Ramos (cell line): Measurements from ENCODE around the gene CPN1.

Experiments used
- in situ Hi-C: fragments of 300-500 bp; cut with MboI; formaldehyde crosslinking; loops from one replicate; pipeline ENCODE4 v1.14.3; 2022; ENCODE audit warnings: low sequenced_read_pairs; ENCODE audit not compliant: unreplicated experiment

CPN1 gene

DNA sequence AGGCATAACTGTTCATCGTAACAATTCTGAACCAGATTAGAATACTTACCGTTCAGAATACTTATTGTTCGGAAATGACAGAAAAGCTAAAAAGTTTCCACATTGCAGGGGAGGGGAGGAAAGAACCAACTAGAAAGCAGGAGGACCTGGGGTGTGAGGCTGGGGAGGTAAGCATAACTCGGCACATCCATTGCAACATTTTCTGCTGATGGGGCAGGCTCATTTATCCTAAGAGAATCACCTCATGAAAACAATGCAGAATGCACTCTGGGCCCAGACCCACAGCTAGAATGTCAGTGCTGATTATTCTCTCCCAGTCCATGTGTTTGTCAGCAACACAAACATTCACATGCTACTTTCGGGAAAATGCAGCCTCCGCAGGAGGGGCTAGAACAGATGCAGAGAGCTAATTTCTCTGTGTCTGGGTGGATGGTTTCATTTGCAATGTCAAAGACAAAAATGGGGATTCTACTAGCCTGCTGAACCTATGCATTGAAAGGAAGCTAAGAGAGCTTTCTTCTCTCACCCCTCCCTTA is 81.5 kb downstream of the CPN1 start:
- in situ Hi-C loops: no loop called here

DNA sequence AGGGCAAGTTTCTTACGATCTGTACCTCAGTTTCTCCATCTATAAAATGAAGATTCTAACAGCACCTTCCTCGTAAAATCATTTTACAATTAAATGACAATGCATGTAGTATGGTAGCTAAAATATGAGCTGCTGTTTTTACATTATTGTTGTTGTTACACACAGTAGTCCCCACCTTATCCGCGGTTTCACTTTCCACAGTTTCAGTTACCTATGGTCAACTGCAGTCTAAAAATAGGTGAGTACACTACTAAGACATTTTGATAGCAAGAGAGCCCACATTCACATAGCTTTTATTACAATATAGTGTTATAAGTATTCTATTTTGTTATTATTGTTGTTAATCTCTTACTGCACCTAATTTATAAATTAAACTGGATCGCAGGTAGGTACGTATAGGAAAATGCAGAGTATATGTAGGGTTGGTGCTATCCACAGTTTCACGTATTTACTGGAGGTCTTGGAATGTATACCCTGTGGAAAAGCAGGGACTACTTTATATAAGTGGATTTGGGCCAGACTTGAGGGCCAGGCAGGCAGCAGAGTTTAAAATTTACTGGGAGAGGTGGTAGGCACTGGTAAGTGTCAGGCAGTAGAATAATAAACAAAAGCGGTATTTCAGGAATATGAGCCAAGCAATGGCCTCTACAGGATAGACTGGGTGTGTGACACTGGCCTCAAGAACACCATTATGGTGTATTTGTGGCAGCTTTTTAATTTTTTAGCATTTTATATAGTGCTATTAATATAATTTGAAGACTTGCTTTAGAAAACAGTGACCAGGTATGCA is 82.2 kb downstream of the CPN1 start:
- in situ Hi-C loops: no loop called here

DNA sequence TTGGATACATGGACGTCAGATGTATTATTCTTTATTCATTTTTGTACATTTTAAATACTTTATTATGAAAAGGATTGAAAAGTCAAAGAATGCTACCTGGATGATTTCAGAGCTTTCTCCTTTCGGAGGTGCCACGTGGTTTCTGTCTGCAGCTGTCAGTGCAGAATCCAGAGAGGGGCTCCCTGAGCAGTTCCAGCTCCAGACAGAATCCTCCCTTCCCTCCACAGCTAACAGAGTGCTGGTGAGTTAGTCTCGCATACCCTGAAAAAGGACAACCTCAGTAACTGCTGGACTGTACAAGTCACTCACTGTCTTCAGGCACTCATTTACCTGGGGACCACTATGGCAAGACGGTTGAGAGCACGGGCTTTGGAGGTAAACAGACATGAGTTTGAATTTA is 82.8 kb downstream of the CPN1 start:
- in situ Hi-C loops: no loop called here

DNA sequence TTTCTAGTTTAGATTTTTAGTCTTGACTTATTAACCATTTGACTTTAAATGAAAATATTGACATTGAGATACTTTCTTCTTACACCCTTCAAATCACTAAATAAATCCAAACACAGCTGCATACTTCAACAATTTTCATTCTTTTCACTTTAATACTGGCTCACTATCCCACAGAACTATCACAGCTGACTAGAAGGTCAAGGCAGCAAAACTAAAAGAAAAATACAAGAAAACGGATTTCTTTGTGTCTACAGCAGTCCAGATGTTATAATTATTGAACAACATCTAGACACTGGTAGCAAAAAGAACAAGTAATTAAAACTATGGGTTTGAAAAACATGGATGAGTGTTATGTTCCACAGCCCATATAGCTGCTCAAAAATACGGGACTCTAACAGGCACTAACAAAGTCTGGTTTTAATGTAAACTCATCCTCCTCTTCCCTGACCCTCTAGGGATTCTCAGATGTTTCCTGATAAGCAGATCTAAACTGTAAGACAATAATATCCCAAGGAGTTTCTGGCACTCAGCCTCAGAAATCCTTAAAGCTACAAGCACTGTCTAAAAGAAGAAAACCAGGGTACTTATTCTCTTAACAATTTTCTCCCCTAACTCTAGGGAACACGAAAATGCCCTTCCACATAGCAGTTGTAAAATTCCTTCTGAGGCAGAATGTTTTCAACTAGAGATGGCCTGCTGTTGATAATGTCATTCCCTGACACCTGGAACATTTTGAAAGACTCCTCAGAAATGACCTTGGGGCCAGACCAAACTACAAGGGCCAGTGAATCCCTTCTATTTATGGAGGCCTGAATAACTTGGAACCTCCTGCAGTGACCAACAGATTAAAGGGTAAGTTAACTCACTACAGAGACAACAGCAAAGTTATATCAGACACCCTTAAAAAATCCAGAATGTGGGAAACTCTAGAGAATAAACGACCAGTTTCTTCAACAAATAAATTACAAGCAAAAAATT is 84.7 kb downstream of the CPN1 start:
- in situ Hi-C loops: no loop called here

DNA sequence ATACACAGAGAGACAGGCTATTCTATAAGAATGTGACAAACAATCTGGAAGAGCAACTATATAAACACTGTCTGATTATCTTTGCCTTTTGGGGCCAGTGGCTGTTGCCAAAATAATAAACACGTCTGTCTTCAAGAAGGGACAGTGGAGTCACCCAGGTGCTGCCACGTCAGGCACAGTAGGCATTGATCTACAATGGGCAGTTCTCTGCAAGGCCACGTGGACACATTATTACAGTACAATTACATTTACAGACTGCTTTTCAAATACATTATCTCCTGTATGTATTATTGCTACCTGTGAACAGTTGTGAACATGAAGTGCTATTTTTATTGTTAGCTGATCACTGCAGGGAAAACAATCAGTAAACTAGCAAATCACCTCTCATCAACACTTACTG is 86.0 kb downstream of the CPN1 start:
- in situ Hi-C loops: no loop called here

DNA sequence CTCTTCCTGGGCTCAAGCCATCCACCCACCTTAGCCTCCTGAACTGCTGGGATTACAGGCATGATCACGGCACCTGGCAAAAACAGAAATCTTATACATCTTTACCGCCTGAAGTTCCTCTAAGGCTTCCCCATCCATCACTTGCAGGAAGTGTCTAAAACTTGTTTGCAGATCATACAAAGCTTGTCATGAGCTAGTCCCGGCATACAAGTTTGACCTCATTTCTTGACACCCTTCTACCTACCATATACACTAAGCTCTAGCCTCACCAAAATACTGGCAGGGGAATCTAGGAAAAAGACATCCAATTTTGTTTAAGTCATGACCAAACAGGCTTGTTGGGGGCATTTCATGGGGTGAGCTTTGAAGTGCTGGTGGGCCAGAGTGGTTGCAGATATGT is 86.4 kb downstream of the CPN1 start:
- in situ Hi-C loops: no loop called here

DNA sequence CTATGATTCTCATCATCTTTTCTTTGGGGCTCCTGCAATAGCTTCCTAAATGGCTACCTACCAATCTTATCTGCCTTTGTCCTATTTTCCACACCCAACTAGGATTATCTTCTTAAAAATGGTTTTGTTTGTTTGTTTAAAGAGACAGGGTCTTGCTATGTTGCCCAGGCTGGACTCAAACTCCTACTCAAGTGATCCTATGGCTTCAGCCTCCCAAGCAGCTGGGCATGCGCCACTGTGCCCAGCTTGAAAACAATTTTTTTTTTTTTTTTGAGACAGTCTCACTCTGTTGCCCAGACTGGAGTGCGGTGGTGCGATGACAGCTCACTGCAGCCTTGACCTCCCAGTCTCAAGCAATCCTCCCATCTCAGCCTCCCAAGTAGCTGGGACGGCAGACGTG is 86.9 kb downstream of the CPN1 start:
- in situ Hi-C loops: no loop called here

DNA sequence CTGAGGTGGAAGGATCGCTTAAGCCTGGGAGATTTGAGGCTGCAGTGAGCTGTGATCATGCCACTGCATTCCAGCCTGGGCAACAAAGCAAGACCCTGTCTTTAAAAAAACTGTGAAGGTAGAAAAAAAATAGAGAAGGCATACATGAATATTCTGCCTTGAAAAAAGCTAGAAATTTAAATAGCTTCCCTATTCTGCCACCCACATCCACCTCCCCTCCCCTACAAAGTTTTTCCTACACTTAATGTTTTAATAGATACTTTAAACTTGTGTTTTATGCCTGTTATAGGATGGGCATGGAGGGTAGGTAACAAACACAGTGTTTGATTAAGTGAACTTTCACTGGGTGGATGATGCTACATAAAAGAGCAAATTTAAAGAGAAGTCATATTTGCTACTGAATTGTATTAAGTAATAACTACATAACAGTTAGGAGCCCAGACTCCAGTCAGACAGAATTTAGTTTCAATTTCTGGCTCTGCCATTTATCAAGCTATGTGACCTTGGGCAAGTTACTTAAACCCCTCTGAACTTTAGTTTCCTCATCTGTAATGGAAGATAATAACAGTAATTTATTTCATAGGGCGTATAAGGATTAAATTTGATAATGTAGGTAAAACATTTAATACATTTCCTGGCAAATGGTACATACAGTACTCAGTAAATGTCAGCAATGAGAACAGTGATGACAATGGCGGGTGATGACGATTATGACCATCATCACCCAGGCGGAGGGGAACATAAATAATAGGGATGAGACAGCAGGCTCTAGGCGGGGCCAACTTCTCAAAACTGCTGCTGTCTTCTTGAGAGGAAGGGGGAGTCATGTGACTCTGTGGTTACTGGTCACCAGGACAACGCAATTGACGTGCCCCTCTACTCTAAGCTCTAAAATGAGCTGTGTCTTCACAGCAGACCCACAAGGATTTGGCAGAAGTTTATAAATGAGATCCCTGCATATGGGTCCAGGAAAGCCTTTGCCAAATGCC is 87.7 kb downstream of the CPN1 start:
- in situ Hi-C loops: no loop called here
